HepG2 (cell line): ENCODE measurements around the gene ORC3.

Experiments
- ARID2 ChIP-seq: sonication (generic); formaldehyde crosslinking; IDR thresholded peaks from 2 replicates; pipeline ENCODE4 v1.8.1; 2022; ENCODE audit warnings: mild to moderate bottlenecking, missing genetic modification reagents, borderline replicate concordance
- HDAC6 ChIP-seq: fragments of 200-600 bp; sonication (generic); IDR thresholded peaks from 2 replicates; pipeline ENCODE4 v1.7.0; 2017; ENCODE audit warnings: mild to moderate bottlenecking, antibody characterized with exemption, low read length, low read depth
- HOXA7 ChIP-seq: sonication (generic); formaldehyde crosslinking; IDR thresholded peaks from 2 replicates; pipeline ENCODE4 v1.8.1; 2022; ENCODE audit warnings: mild to moderate bottlenecking, missing genetic modification reagents, moderate library complexity
- KAT7 ChIP-seq: IDR thresholded peaks from 2 replicates; pipeline ENCODE4 v1.6.1; 2018; ENCODE audit warnings: borderline replicate concordance, missing compliant biosample characterization
- PAWR ChIP-seq: sonication (generic); formaldehyde crosslinking; IDR thresholded peaks from 2 replicates; pipeline ENCODE4 v1.4.0; 2020; ENCODE audit warnings: missing genetic modification reagents, mild to moderate bottlenecking, borderline replicate concordance
- SP1 ChIP-seq, 2 experiments: fragments of 450-650 bp in 1 of 2; sonication (generic) in 1 of 2; formaldehyde crosslinking in 1 of 2; IDR thresholded peaks; 2 replicates each; pipeline versions ENCODE4 v1.4.0 to v1.6.1; 2016 to 2020; ENCODE audit warnings: missing genetic modification reagents in 1 of 2
- TFDP1 ChIP-seq: IDR thresholded peaks from 2 replicates; pipeline ENCODE4 v1.6.1; 2016; ENCODE audit warnings: missing compliant biosample characterization, missing genetic modification reagents, borderline replicate concordance
- ZHX2 ChIP-seq, 2 experiments: sonication (generic) in 1 of 2; formaldehyde crosslinking in 1 of 2; IDR thresholded peaks; 2 replicates each; pipeline versions ENCODE4 v1.6.1 to v1.9.0; 2014 to 2022; ENCODE audit warnings: antibody characterized with exemption in 1 of 2, borderline replicate concordance in 1 of 2, inconsistent platforms in 1 of 2, low read depth in 1 of 2, missing genetic modification reagents in 1 of 2
- ZNF775 ChIP-seq: sonication (generic); formaldehyde crosslinking; IDR thresholded peaks from 2 replicates; pipeline ENCODE4 v1.4.0; 2020; ENCODE audit warnings: missing genetic modification reagents, mild to moderate bottlenecking, moderate library complexity, borderline replicate concordance
- TF ChIP-seq, protein P1 (sequence below): sonication (generic); formaldehyde crosslinking; IDR thresholded peaks from 2 replicates; pipeline ENCODE4 v1.5.0; 2020; ENCODE audit warnings: missing genetic modification reagents, mild to moderate bottlenecking, borderline replicate concordance
- TF ChIP-seq, protein P2 (sequence below): sonication (generic); formaldehyde crosslinking; IDR thresholded peaks from 2 replicates; pipeline ENCODE4 v1.5.0; 2020; ENCODE audit warnings: mild to moderate bottlenecking, missing genetic modification reagents, moderate library complexity

DNA sequence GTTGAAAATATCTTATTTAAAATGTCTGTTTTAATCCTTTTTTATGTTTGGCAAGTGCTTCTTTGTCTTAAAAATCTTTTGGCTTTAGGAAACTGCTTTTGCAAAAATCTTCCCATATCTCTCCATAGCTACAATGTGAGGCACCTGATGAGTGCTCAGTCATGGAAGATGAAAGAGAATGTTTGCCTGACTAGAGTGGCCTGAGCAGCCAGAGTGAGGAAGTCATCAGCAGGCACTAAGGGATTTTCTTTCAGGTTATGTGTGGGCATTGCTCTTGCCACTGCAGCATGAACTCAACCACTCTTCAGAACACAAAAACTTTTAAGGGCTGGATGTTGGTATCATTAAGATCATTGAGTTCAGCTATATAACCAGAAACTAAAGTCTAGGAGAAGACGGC is 64.2 kb downstream of the ORC3 start:
- no peak for TF ChIP-seq ARID2
- no peak for TF ChIP-seq ZNF775 (CRISPR knock-in tag)
- no peak for TF ChIP-seq ZHX2 (IDR thresholded peaks at IDR 0.05; ENCODE audit: low read depth)
- TF ChIP-seq ZHX2 (CRISPR knock-in tag; IDR thresholded peaks at IDR 0.05; ENCODE audit: borderline replicate concordance): no peak
- TF ChIP-seq, protein P1, sequence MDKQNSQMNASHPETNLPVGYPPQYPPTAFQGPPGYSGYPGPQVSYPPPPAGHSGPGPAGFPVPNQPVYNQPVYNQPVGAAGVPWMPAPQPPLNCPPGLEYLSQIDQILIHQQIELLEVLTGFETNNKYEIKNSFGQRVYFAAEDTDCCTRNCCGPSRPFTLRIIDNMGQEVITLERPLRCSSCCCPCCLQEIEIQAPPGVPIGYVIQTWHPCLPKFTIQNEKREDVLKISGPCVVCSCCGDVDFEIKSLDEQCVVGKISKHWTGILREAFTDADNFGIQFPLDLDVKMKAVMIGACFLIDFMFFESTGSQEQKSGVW (CRISPR knock-in tag): no peak
- no peak for TF ChIP-seq KAT7 (CRISPR knock-in tag)
- TF ChIP-seq, protein P2, sequence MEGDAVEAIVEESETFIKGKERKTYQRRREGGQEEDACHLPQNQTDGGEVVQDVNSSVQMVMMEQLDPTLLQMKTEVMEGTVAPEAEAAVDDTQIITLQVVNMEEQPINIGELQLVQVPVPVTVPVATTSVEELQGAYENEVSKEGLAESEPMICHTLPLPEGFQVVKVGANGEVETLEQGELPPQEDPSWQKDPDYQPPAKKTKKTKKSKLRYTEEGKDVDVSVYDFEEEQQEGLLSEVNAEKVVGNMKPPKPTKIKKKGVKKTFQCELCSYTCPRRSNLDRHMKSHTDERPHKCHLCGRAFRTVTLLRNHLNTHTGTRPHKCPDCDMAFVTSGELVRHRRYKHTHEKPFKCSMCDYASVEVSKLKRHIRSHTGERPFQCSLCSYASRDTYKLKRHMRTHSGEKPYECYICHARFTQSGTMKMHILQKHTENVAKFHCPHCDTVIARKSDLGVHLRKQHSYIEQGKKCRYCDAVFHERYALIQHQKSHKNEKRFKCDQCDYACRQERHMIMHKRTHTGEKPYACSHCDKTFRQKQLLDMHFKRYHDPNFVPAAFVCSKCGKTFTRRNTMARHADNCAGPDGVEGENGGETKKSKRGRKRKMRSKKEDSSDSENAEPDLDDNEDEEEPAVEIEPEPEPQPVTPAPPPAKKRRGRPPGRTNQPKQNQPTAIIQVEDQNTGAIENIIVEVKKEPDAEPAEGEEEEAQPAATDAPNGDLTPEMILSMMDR (CRISPR knock-in tag): no peak
- no peak for TF ChIP-seq PAWR (CRISPR knock-in tag)
- no peak for TF ChIP-seq TFDP1 (CRISPR knock-in tag)
- TF ChIP-seq HOXA7 (CRISPR knock-in tag): no peak
- TF ChIP-seq HDAC6: no peak
- TF ChIP-seq SP1 (IDR thresholded peaks at IDR 0.05): no peak
- no peak for TF ChIP-seq SP1 (CRISPR knock-in tag; IDR thresholded peaks at IDR 0.05)
